Mesodermal cell (in vitro differentiated cells): ENCODE measurements around the gene CNOT4.

Experiments used
- H3K27ac ChIP-seq: 2 replicates; pipeline ENCODE4 v1.7.0; 2013; ENCODE audit warnings: mild to moderate bottlenecking, low read depth, low read length, moderate library complexity; ENCODE audit not compliant: severe bottlenecking
- H3K36me3 ChIP-seq: 2 replicates; pipeline ENCODE4 v1.7.1; 2013; ENCODE audit warnings: mild to moderate bottlenecking, low read length, moderate library complexity; ENCODE audit not compliant: control insufficient read depth, insufficient read depth
- H3K4me1 ChIP-seq: one replicate; pipeline ENCODE4 v1.7.1; 2013; ENCODE audit warnings: mild to moderate bottlenecking, low read length; ENCODE audit not compliant: insufficient read depth, control insufficient read depth, poor library complexity, severe bottlenecking
- H3K4me3 ChIP-seq: 2 replicates; pipeline ENCODE4 v1.7.0; 2013; ENCODE audit warnings: low read length, control low read depth, mild to moderate bottlenecking; ENCODE audit not compliant: insufficient read depth, poor library complexity, severe bottlenecking; ENCODE audit errors: extremely low read depth
- H3K9me3 ChIP-seq: 2 replicates; pipeline ENCODE4 v1.7.1; 2013; ENCODE audit warnings: mild to moderate bottlenecking, low read length, moderate library complexity; ENCODE audit not compliant: control insufficient read depth
- WGBS, 2 experiments: methylation state at CpG; one replicate each; pipeline ENCODE4 v1.1.5; 2013; ENCODE audit warnings: missing lambda C conversion rate in 2 of 2; ENCODE audit not compliant: insufficient coverage in 2 of 2; 5-methylcytosine and 5-hydroxymethylcytosine counted together

The CNOT4 gene

DNA sequence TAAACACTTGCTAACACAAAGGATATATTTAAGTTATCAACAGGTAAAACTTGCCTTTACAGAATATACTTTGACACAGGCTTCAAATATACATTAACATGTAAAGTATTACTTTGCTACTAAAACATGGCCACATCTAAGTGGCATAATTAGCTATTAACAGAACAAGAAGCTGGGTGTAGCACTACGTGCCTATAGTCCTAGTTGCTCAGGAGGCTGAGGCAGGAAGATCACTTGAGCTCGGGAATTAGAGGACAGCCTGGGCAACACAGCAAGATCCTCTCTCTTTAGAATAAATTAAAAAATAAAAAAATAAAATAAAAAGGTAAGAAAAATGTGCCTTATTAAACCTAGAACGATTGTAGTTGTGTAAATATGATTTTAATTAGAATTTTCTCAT is 106.6 kb downstream of the CNOT4 start:
- Histone ChIP-seq H3K4me1 (no peaks in the 10 kb centered on the region), H3K36me3 (no peaks in the 10 kb centered on the region), H3K4me3 (no peak overlapping the region), H3K27ac (no peak overlapping the region), H3K9me3 (no peaks in the 10 kb centered on the region)
- WGBS, 2 experiments: 100% methylated on average over 1 of the region's 3 CpGs; no CpG with 5 or more reads in 1 of the 2 experiments

DNA sequence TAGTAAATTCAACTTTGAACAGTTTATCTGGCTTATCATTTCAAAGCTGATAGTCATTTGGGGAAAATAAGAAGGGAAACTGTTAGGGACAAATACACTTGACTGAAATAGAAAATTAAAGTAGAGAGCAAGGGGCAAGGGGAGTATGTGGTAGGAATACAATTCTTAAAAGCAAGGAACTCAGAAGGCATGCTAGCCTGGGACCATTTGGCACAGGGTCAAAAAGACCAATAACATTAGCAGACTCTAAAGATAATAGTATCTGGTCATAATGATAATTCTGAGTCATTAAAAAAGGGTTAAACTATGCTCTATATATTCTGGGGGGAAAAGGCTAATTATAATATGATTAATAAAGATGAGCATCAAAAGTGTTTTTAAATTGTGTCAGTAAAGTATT is 112.2 kb downstream of the CNOT4 start:
- Histone ChIP-seq H3K36me3 (peaks cover 10% of the 10 kb centered on the region), H3K9me3 (no peaks in the 10 kb centered on the region), H3K4me3 (no peak overlapping the region), H3K27ac (no peak overlapping the region), H3K4me1 (no peaks in the 10 kb centered on the region)

DNA sequence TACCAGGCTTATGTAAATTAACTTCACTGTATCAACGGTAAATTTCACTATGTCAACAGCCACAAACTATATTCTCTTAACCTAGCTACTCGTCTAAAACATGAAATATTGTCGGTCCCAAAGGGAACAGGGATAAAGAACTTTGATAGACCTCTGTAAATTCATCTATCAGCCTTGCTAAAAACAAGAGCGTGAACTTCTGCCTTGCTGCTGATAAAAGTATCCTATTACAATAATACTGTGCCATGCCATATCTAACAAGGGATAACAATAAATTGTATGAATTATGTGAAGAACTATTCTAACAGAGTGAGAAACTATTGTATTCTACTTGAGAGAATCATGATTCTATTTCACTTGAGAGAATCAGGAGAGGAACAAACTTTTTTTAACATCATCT is 117.2 kb downstream of the CNOT4 start:
- Histone ChIP-seq H3K27ac (no peak overlapping the region), H3K36me3 (peaks cover 14% of the 10 kb centered on the region), H3K9me3 (no peaks in the 10 kb centered on the region), H3K4me1 (no peaks in the 10 kb centered on the region), H3K4me3 (no peak overlapping the region)
- WGBS, 2 experiments: 87 to 100% methylated on average over 3 of the region's 4 CpGs

DNA sequence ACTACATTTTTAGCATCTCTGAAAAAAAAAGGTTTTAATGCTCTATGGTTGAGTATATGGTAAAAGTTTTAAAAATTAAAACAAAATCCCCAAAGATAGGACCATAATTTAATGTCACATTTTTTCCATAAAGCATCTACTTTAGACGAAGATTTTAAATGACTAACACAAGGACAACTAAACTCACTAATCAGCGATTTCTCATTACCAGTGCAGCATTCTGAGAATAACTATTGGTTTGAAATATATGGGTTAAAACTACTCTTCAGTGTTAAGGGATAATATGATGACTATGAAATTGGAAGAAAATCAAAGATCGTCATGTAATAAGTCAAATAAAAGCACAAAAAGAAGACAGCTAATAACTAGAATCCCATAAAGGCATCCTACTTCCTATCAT is 118.4 kb downstream of the CNOT4 start:
- H3K9me3 ChIP-seq: no peaks in the 10 kb centered on the region
- H3K36me3 ChIP-seq: peaks cover 14% of the 10 kb centered on the region
- no CpG with 5 or more reads among the region's 3 CpGs for WGBS, 2 experiments
- no peak overlapping the region for H3K4me3 ChIP-seq
- H3K27ac ChIP-seq: no peak overlapping the region
- peaks cover 3% of the 10 kb centered on the region for H3K4me1 ChIP-seq

DNA sequence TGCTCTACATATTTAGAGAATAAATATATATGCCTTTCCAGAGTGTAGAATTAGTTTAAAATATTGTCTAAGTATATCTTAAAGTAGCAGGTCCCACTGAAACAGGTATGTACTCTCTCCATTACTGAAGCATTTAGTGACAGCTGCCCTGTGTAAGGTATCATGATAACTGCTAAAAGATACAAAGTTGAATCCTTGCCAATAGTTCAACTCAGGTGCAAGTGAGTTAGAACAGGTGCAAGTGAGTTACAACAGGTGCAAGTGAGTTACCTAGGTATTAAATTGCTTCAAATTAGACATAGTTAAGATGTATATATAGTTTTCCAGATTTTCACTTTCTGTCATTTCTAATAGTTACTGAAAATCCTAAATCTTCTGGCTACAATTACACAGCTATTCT is 119.1 kb downstream of the CNOT4 start:
- Histone ChIP-seq H3K4me3 (no peak overlapping the region), H3K9me3 (no peaks in the 10 kb centered on the region), H3K4me1 (peaks cover 8% of the 10 kb centered on the region), H3K27ac (no peak overlapping the region), H3K36me3 (peaks cover 14% of the 10 kb centered on the region)

DNA sequence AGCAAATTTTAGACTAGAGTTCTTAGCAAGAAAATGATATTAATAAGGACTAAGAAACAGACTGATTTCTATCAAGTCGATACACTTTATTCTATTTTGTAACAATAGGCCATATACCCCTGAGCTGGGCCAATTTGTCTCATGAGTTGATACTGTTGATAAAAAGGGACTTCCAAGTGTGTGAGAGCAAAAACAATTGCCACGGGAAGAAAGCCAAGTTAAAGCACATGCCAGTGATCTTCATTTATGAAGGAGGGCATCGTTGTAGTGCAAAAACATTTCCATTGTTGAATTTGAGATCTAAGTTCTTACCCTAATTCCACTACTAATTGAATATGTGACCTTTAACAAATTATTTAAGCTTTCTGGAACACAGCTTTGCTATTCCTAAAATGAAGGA is 119.9 kb downstream of the CNOT4 start:
- WGBS, 2 experiments: 78 to 100% methylated on average over 1 of the region's 3 CpGs
- Histone ChIP-seq H3K9me3 (no peaks in the 10 kb centered on the region), H3K27ac (no peak overlapping the region), H3K4me1 (peaks cover 8% of the 10 kb centered on the region), H3K36me3 (peaks cover 11% of the 10 kb centered on the region), H3K4me3 (no peak overlapping the region)

DNA sequence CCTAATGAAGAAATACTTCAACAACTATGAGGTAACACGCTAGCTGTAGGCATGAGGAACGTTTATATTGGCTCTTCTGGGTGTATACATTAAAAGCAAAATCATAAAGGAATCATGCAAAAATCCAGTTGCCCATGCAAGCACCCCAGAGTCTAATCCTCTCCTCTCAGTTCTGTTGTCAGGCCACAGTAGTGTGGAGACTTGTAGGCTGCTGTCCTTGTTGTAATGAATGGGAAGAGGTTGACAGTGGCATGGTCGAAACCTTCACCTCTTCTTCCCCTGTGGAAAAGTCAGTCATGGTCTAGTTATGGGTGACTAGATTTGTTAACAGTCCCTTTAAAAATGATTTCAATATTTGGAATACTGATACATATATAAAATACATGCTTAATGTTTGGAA is 121.3 kb downstream of the CNOT4 start:
- Histone ChIP-seq H3K27ac (no peak overlapping the region), H3K9me3 (no peaks in the 10 kb centered on the region), H3K4me3 (no peak overlapping the region), H3K4me1 (peaks cover 8% of the 10 kb centered on the region), H3K36me3 (peaks cover 4% of the 10 kb centered on the region)
- no CpG with 5 or more reads among the region's 3 CpGs for WGBS, 2 experiments

DNA sequence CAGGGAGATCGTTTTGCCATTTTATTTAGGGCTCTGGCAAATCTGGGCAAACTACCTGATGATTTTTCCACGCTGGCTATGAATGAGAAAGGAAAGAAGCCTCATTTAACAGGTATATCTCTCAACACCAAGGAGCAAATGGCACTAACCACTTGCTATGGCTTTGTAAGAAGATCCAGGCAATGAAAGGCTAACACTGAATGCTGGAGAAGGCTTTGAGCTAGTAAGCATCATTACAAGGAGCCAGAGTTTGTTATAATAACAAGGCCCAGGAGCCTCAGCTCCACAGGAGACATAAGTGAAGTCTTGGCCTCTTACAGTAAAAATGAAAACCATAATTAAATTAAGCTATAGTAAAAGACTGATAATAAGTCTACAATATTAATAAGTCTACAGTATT is 123.1 kb downstream of the CNOT4 start:
- Histone ChIP-seq H3K4me1 (peaks cover 8% of the 10 kb centered on the region), H3K4me3 (no peak overlapping the region), H3K27ac (no peak overlapping the region), H3K36me3 (peaks cover 4% of the 10 kb centered on the region), H3K9me3 (no peaks in the 10 kb centered on the region)
- WGBS, 2 experiments: 79% methylated on average over 2 of the region's 2 CpGs; no CpG with 5 or more reads in 1 of the 2 experiments

DNA sequence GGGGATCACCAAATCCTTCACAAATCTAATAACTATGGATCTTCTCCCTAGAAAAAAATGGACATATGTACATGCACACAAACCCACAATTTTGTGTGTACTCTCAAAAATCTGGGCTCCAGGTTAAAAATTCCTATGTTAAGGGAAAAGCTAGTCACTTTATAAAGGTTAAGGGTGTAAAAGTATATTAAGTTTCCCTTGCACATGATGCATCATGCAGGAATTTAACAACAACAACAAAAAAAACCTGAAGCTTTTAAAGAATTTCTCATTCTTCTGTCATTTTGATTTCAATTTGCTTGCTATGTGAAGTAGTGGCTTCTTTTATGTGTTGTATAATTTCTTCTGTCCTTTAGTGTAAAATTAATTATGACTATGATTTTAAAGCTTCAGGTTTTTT is 123.7 kb downstream of the CNOT4 start:
- Histone ChIP-seq H3K4me1 (peaks cover 8% of the 10 kb centered on the region), H3K36me3 (peaks cover 4% of the 10 kb centered on the region), H3K27ac (no peak overlapping the region), H3K9me3 (no peaks in the 10 kb centered on the region), H3K4me3 (no peak overlapping the region)

DNA sequence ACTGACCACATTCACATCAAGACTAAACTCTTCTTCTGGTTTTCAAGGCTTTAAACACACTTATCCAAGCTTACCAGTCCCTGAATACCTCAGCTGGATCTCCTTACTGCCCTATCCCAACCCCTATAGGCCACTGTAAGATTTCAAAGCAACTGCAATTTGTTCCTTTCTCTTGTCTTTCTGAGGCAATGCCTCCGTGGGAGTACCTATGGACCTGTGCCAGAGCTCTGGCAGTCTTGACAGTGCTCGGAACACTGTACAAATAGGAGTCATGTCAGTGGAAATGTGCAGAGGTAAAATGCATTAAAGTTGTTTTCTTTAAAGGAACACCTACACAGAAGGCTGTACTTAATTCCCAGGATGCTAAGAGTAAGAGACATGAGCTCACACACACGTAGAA is 124.7 kb downstream of the CNOT4 start:
- H3K4me3 ChIP-seq: no peak overlapping the region
- no peaks in the 10 kb centered on the region for H3K9me3 ChIP-seq
- H3K27ac ChIP-seq: no peak overlapping the region
- peaks cover 4% of the 10 kb centered on the region for H3K36me3 ChIP-seq
- H3K4me1 ChIP-seq: peaks cover 8% of the 10 kb centered on the region
- 90% methylated on average over 2 of the region's 3 CpGs; no CpG with 5 or more reads in 1 of the 2 experiments for WGBS, 2 experiments

DNA sequence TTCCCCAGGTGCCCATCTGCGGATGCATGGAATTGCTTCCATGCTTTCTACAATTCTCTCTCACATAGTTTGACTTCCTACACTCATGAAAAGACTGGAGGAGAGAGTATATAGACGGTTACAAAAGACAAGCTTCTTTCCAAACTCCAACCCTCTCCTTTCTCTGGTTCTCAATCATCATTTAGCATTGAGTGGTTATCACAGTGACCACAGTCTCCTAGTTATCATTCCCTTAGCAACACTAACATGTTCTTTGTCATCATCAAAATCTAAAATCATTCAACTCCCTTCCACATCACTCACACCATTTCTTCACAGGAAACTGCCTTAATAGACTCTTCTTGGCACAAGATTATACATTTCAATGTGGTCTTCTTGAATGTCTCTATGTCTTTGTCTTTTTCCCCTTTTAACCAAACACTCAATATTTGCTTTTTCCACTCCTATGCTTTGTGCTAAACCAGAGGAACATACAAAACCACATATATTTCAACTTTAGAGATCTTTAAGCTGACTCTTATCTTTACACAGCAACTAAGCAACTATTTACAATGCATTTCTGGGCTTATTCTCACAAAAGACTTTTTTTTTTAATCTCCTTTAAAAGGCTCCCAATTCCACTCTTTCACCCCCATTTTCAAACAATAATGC is 126.3 kb downstream of the CNOT4 start:
- no peaks in the 10 kb centered on the region for H3K9me3 ChIP-seq
- peaks cover 8% of the 10 kb centered on the region for H3K4me1 ChIP-seq
- no peak overlapping the region for H3K27ac ChIP-seq
- no peak overlapping the region for H3K4me3 ChIP-seq
- WGBS, 2 experiments: 88 to 100% methylated on average over 1 to 2 of the region's 2 CpGs
- H3K36me3 ChIP-seq: peaks cover 2% of the 10 kb centered on the region
